ENCODE measurements around the gene LRCH3. TPM values are rescaled to one million over a fixed set of nuclear protein-coding genes. Genes with fewer than 3 reads are reported as not detected.
A peak's percentile ranks its signal among the peaks of the same experiment; 100 is the strongest.

The LRCH3 gene
- total and polyA plus RNA-seq, 5 experiments from 2014 or later = 11.7 to 81.8 (median 20.4) TPM

GRCh38 chr3:197753263-197753662 is 37.8 kb upstream of the LRCH3 start:
- Mint-ChIP-seq H3K36me3 (peaks cover 0 to 17% (median 3%) of the 10 kb centered on the region in 3 donors), H3K27me3 (no peaks in the 10 kb centered on the region), H3K4me3 (peak overlapping the region in 6 of 10 donors; percentile 5 to 34 (median 22)), H3K27ac (peak overlapping the region in 5 of 10 donors; percentile 12 to 53 (median 29)), H3K4me1 (peaks cover 36 to 68% (median 60%) of the 10 kb centered on the region in 4 donors), H3K9me3 (no peaks in the 10 kb centered on the region)
- ATAC-seq = no peak
- DNase-seq = no peak
- POLR2A ChIA-PET = interaction anchor here (1.0 kb wide), 1 partner anchor 17 kb away, joined by 3 read pairs; no protein-coding TSS in a partner anchor

DNA sequence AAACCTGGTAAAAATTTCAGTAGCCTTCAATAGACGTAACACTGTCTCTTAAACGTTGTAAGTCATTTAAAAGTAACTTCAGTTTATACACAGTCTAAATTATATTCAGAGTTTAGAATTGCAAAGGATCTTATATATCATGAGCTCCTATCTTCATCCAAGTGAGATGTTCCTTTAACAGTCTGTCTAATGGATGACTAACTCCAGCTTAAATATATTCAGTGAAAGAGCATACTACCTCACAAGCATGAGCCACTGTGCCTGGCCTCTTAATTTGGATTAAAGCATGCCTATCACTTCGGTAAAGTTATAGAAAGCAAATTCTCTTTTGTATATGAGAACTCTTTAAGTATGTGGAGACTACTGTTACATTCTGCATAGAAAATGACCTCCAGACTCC is 34.4 kb upstream of the LRCH3 start:
- Mint-ChIP-seq H3K27ac (no peak overlapping the region), H3K36me3 (peaks cover 0 to 17% (median 3%) of the 10 kb centered on the region in 3 donors), H3K4me3 (no peak overlapping the region), H3K9me3 (no peaks in the 10 kb centered on the region), H3K27me3 (no peaks in the 10 kb centered on the region), H3K4me1 (peaks cover 22 to 45% (median 39%) of the 10 kb centered on the region in 4 donors)
- DNase-seq (no peak), ATAC-seq (no peak)
- POLR2A ChIA-PET = no interaction called here

DNA sequence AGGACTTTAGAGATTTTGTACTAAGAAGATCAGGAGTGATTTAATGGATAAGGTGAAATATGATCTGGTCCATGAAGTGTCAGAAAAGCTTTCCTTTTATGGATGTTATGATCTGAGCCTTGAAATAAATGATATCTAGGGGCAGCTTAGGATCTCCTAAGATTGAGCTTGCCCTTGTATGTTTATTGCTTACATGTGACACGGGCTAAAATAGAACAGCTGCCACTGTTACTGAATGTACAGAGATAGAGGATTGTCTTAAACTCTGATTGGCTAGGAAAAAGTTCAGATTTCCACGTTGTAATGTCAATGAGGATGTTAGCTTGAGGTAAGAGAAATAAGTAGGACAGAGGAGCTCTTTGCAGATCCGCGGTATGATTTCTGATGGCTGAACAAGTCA is 32.5 kb upstream of the LRCH3 start:
- H3K27me3 Mint-ChIP-seq = no peaks in the 10 kb centered on the region
- H3K27ac Mint-ChIP-seq = no peak overlapping the region
- POLR2A ChIA-PET = no interaction called here
- no peak for DNase-seq
- H3K9me3 Mint-ChIP-seq = no peaks in the 10 kb centered on the region
- H3K4me1 Mint-ChIP-seq = peaks cover 14 to 29% (median 24%) of the 10 kb centered on the region in 4 donors
- peaks cover 0 to 27% (median 5%) of the 10 kb centered on the region in 3 donors for H3K36me3 Mint-ChIP-seq
- ATAC-seq = no peak
- H3K4me3 Mint-ChIP-seq = no peak overlapping the region

- peaks cover 0 to 45% (median 14%) of the 10 kb centered on the region in 3 donors for H3K36me3 Mint-ChIP-seq
- DNase-seq (no peak), ATAC-seq (no peak)
- H3K4me1 Mint-ChIP-seq = peaks cover under 1 to 3% (median under 1%) of the 10 kb centered on the region in 4 donors
- H3K9me3 Mint-ChIP-seq = no peaks in the 10 kb centered on the region
- POLR2A ChIA-PET = no interaction called here
- no peaks in the 10 kb centered on the region for H3K27me3 Mint-ChIP-seq
- no peak overlapping the region for H3K4me3 Mint-ChIP-seq
- H3K27ac Mint-ChIP-seq = peak overlapping the region in 1 of 10 donors; percentile 24
These were observed 29.3 kb upstream of the LRCH3 start for GRCh38 chr3:197761784-197762183.

DNA sequence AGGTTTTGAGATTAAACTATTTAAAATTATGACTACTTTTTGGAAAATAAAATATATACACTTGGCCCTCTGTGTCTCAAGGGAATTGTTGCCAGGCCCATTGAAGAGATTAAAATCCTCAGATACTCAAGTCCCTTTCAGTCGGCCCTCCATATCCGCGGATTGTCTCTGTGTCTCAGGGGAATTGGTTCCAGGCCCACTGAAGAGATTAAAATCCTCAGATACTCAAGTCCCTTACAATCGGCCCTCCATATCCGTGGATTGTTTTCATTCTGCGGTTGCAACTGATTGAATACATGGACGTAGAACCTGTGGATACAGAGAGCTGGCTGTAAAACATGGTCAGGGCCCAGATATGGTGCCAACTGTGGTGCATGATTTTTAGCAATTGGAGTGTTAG is 15.7 kb upstream of the LRCH3 start:
- Mint-ChIP-seq H3K9me3 (no peaks in the 10 kb centered on the region), H3K27me3 (no peaks in the 10 kb centered on the region)

GRCh38 chr3:197782230-197782629 is 8.8 kb upstream of the LRCH3 start:
- POLR2A ChIA-PET = no interaction called here
- peaks cover 0 to 59% (median 11%) of the 10 kb centered on the region in 3 donors for H3K36me3 Mint-ChIP-seq
- peaks cover 0 to 7% (median 2%) of the 10 kb centered on the region in 4 donors for H3K4me1 Mint-ChIP-seq
- no peak overlapping the region for H3K4me3 Mint-ChIP-seq
- H3K27ac Mint-ChIP-seq = peak overlapping the region in 6 of 10 donors; percentile 0 to 66 (median 38)
- H3K27me3 Mint-ChIP-seq = no peaks in the 10 kb centered on the region
- ATAC-seq (no peak), DNase-seq (no peak)
- H3K9me3 Mint-ChIP-seq = no peaks in the 10 kb centered on the region

More for the DNA sequence above, 15.7 kb upstream of the LRCH3 start:
- POLR2A ChIA-PET = interaction anchor here (0.7 kb wide), 1 partner anchor 46 kb away, joined by 4 read pairs; no protein-coding TSS in a partner anchor
- DNase-seq = no peak
- Mint-ChIP-seq H3K4me3 (no peak overlapping the region), H3K27ac (peak overlapping the region in 5 of 10 donors; percentile 8 to 27 (median 27)), H3K36me3 (peaks cover 0 to 84% (median 25%) of the 10 kb centered on the region in 3 donors), H3K4me1 (peaks cover 0 to 2% (median 0%) of the 10 kb centered on the region in 4 donors)
- no peak for ATAC-seq

- Mint-ChIP-seq H3K4me3 (no peak overlapping the region), H3K27ac (peak overlapping the region in 7 of 10 donors; percentile 35 to 73 (median 60)), H3K9me3 (no peaks in the 10 kb centered on the region), H3K27me3 (no peaks in the 10 kb centered on the region), H3K36me3 (peaks cover 0 to 41% (median 6%) of the 10 kb centered on the region in 3 donors), H3K4me1 (peaks cover 0 to 8% (median 3%) of the 10 kb centered on the region in 4 donors)
- no peak for ATAC-seq
- no peak for DNase-seq
- POLR2A ChIA-PET = interaction anchor here (1.0 to 1.9 kb wide), 2 partner anchors 33 to 47 kb away, joined by 3 to 6 read pairs; no protein-coding TSS in a partner anchor
These were observed 7.0 kb upstream of the LRCH3 start for GRCh38 chr3:197784019-197784585.

GRCh38 chr3:197787412-197787811 is 3.6 kb upstream of the LRCH3 start:
- DNase-seq (no peak), ATAC-seq (no peak)
- POLR2A ChIA-PET = no interaction called here
- Mint-ChIP-seq H3K27ac (peak overlapping the region in 7 of 10 donors; percentile 0 to 75 (median 45)), H3K9me3 (no peaks in the 10 kb centered on the region), H3K4me1 (peaks cover 0 to 22% (median 13%) of the 10 kb centered on the region in 4 donors), H3K4me3 (no peak overlapping the region), H3K27me3 (no peaks in the 10 kb centered on the region), H3K36me3 (peaks cover 0 to 15% (median 6%) of the 10 kb centered on the region in 3 donors)

- Mint-ChIP-seq H3K27ac (peak overlapping the region in 7 of 10 donors; percentile 43 to 99 (median 97)), H3K9me3 (no peaks in the 10 kb centered on the region), H3K27me3 (no peaks in the 10 kb centered on the region), H3K36me3 (peaks cover 0 to 6% (median 5%) of the 10 kb centered on the region in 3 donors), H3K4me3 (no peak overlapping the region), H3K4me1 (peaks cover 4 to 36% (median 26%) of the 10 kb centered on the region in 4 donors)
- DNase-seq = no peak
- ATAC-seq = no peak
- POLR2A ChIA-PET = interaction anchor here (0.7 kb wide), 1 partner anchor 47 kb away, joined by 3 read pairs; no protein-coding TSS in a partner anchor
These were observed 1.7 kb upstream of the LRCH3 start for GRCh38 chr3:197789309-197789708.

GRCh38 chr3:197790033-197790432 is 1.0 kb upstream of the LRCH3 start:
- no peak for DNase-seq
- Mint-ChIP-seq H3K4me3 (peak overlapping the region; percentile 88 to 99 (median 92)), H3K36me3 (peaks cover 0 to 6% (median 3%) of the 10 kb centered on the region in 3 donors), H3K27me3 (no peaks in the 10 kb centered on the region), H3K9me3 (no peaks in the 10 kb centered on the region), H3K4me1 (peaks cover 4 to 38% (median 28%) of the 10 kb centered on the region in 4 donors), H3K27ac (peak overlapping the region; percentile 91 to 99 (median 97))
- no peak for ATAC-seq
- POLR2A ChIA-PET = interaction anchor here (2.1 kb wide), 1 partner anchor 40 kb away, joined by 24 read pairs; the partner anchor contains the start of gene FYTTD1

- DNase-seq (peak in 8 of 10 donors; percentile 13 to 68 (median 58)), ATAC-seq (peak; percentile 44 to 56)
- Mint-ChIP-seq H3K9me3 (no peaks in the 10 kb centered on the region), H3K27ac (peak overlapping the region; percentile 95 to 99 (median 98)), H3K4me3 (peak overlapping the region; percentile 88 to 99 (median 94)), H3K4me1 (peaks cover 13 to 55% (median 43%) of the 10 kb centered on the region in 4 donors), H3K36me3 (peaks cover 0 to 6% (median 0%) of the 10 kb centered on the region in 3 donors), H3K27me3 (no peaks in the 10 kb centered on the region)
- POLR2A ChIA-PET = interaction anchor here (1.0 to 2.1 kb wide), 4 partner anchors 9 to 80 kb away, joined by 3 to 24 read pairs (median 4); partner anchors contain the start of gene FYTTD1
These were observed 1.0 kb downstream of the LRCH3 start for GRCh38 chr3:197791892-197792647.

DNA sequence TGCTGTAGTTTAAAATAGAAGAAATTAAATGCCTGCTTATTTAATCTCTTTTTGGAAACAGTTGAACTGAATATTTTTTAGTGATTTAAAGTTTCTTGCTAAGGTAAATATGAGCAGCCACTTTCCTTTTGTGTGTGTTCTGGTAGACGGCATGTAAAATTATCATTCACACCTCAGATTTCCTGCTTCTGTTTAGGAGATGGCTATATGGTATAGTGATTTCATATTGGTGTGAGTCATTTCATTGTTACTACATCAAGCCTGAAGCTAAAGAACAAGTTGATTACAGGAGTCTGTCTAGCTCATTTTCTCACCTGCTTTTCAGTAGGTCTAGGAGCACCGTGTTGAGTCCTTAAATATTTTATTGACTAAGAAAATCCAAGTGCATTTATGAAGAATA is 2.2 kb downstream of the LRCH3 start:
- no peak for ATAC-seq
- Mint-ChIP-seq H3K27ac (peak overlapping the region in 8 of 10 donors; percentile 39 to 89 (median 78)), H3K36me3 (peaks cover 0 to 6% (median 0%) of the 10 kb centered on the region in 3 donors), H3K27me3 (no peaks in the 10 kb centered on the region), H3K4me3 (peak overlapping the region in 9 of 10 donors; percentile 63 to 89 (median 77)), H3K4me1 (peaks cover 18 to 64% (median 50%) of the 10 kb centered on the region in 4 donors), H3K9me3 (no peaks in the 10 kb centered on the region)
- peak in 3 of 10 donors; percentile 20 to 32 (median 27) for DNase-seq
- POLR2A ChIA-PET = interaction anchor here (1.0 kb wide), 2 partner anchors 10 to 17 kb away, joined by 3 read pairs; no protein-coding TSS in a partner anchor
